CD4-positive, CD25-positive, alpha-beta regulatory T cell (primary cell): ENCODE results near the gene DCST2. TPM values are rescaled to one million over a fixed set of nuclear protein-coding genes. Genes with fewer than 3 reads are reported as not detected.

Experiments used
- ATAC-seq, 2 donors: fragments of 150-1000 bp; cut with Tn5 transposase; one replicate each; pipeline ENCODE4 v1.10.0; 2021; ENCODE audit warnings: low read depth in 2 of 2, moderate number of reproducible peaks in 2 of 2, moderate library complexity in 1 of 2
- DNase-seq, 3 donors: peaks; one replicate each; pipeline versions ENCODE4 v3.0.0 to v3.0.0-alpha.2; 2012 to 2022; ENCODE audit warnings: mixed read lengths in 1 of 3
- H3K27ac ChIP-seq: one replicate; pipeline ENCODE4 v1.7.0; 2013; ENCODE audit warnings: mild to moderate bottlenecking, low read length; ENCODE audit not compliant: insufficient read depth, poor library complexity, severe bottlenecking
- H3K27me3 ChIP-seq: one replicate; pipeline ENCODE4 v1.7.0; 2013; ENCODE audit warnings: low read length; ENCODE audit not compliant: control insufficient read depth, insufficient read depth
- H3K36me3 ChIP-seq: one replicate; pipeline ENCODE4 v1.7.0; 2013; ENCODE audit warnings: mild to moderate bottlenecking, low read length, moderate library complexity; ENCODE audit not compliant: control insufficient read depth, insufficient read depth
- H3K4me1 ChIP-seq: 2 replicates; pipeline ENCODE4 v1.7.0; 2013; ENCODE audit warnings: mild to moderate bottlenecking, low read length; ENCODE audit not compliant: insufficient read depth, control insufficient read depth, poor library complexity, severe bottlenecking
- H3K4me3 ChIP-seq: one replicate; pipeline ENCODE4 v1.7.0; 2013; ENCODE audit warnings: low read depth, mild to moderate bottlenecking, low read length, moderate library complexity
- H3K9me3 ChIP-seq, 2 experiments: 1 replicate in 1 of 2; 2 replicates in 1 of 2; pipeline ENCODE4 v1.7.0; 2013; ENCODE audit warnings: low read length in 2 of 2, mild to moderate bottlenecking in 1 of 2, moderate library complexity in 1 of 2; ENCODE audit not compliant: control insufficient read depth in 2 of 2
- H3K27ac Mint-ChIP-seq, 3 donors: one replicate each; pipeline ENCODE4 v1.8.0; 2020 to 2022; ENCODE audit warnings: mild to moderate bottlenecking in 3 of 3, mixed read lengths in 3 of 3, moderate library complexity in 2 of 3
- H3K27me3 Mint-ChIP-seq: one replicate; pipeline ENCODE4 v1.8.0; 2022; ENCODE audit warnings: mild to moderate bottlenecking, mixed read lengths
- H3K36me3 Mint-ChIP-seq: one replicate; pipeline ENCODE4 v1.8.0; 2020; ENCODE audit warnings: mixed read lengths
- H3K4me1 Mint-ChIP-seq, 4 donors: one replicate each; pipeline ENCODE4 v1.8.0; 2020 to 2022; ENCODE audit warnings: mixed read lengths in 4 of 4, mild to moderate bottlenecking in 1 of 4
- H3K4me3 Mint-ChIP-seq, 4 donors: one replicate each; pipeline ENCODE4 v1.8.0; 2020 to 2022; ENCODE audit warnings: mild to moderate bottlenecking in 4 of 4, mixed read lengths in 4 of 4, moderate library complexity in 3 of 4
- H3K9me3 Mint-ChIP-seq, 7 donors: one replicate each; pipeline ENCODE4 v1.8.0; 2020 to 2022; ENCODE audit warnings: mixed read lengths in 7 of 7, mild to moderate bottlenecking in 3 of 7, moderate library complexity in 2 of 7
- polyA plus RNA-seq, 4 donors: library from polyadenylated mRNA; unstranded; fragments of 300-500 nt; fragmentation: Illumina TruSeq; gene quantifications; one replicate each; pipeline ENCODE4 v1.2.3, GENCODE V29; 2021
- total RNA-seq: library from RNA; stranded (reverse); gene quantifications from one replicate; pipeline ENCODE4 v1.2.3, GENCODE V29; 2022

Gene DCST2
- total and polyA plus RNA-seq, 5 donors from 2014 or later, result 1.4 TPM; not detected in 4

DNA sequence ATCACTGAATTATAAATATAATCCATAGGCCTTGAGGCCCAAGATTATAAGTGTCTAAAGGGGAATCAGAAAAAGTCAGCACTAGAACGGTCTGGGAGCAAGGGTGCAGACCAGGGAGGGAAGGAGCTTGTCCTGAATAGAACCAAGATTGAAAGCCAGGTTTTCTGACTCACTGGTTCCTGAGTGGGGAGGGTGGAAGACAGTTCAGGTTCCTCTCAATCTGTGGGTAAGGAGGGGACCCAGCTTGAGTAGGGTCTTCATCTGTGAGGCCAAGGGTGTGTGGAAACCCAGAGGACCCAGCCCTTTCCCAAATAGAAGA lies 39.4 kb downstream of the DCST2 start:
- Mint-ChIP-seq H3K4me3 (peak overlapping the region in 1 of 4 donors; percentile 65), H3K36me3 (peaks cover 9% of the 10 kb centered on the region), H3K9me3 (no peaks in the 10 kb centered on the region), H3K4me1 (peaks cover 0 to 28% (median 9%) of the 10 kb centered on the region in 4 donors), H3K27me3 (no peaks in the 10 kb centered on the region), H3K27ac (no peak overlapping the region)
- no peaks in the 10 kb centered on the region for H3K27me3 ChIP-seq
- no peak overlapping the region for H3K27ac ChIP-seq
- H3K4me3 ChIP-seq, result no peak overlapping the region
- H3K36me3 ChIP-seq, result peaks cover 15% of the 10 kb centered on the region
- peaks cover 7% of the 10 kb centered on the region for H3K4me1 ChIP-seq
- no peaks in the 10 kb centered on the region for H3K9me3 ChIP-seq
- ATAC-seq (no peak), DNase-seq (no peak)

GRCh38 chr1:154993572-154994268 lies 39.9 kb downstream of the DCST2 start, which contains the start of gene LENEP:
TSS of gene LENEP (plus strand) at chr1:154993586. CDS start at chr1:154993608, 22 bp downstream.
- Histone ChIP-seq H3K4me1 (peaks cover 2% of the 10 kb centered on the region), H3K27ac (no peak within 1 kb of the TSS), H3K9me3 (no peaks in the 10 kb centered on the region), H3K4me3 (no peak within 1 kb of the TSS), H3K36me3 (peaks cover 18% of the 10 kb centered on the region), H3K27me3 (no peaks in the 10 kb centered on the region)
- Mint-ChIP-seq H3K27ac (peak within 1 kb of the TSS in 1 of 3 donors; percentile 56), H3K27me3 (no peaks in the 10 kb centered on the region), H3K9me3 (no peaks in the 10 kb centered on the region), H3K36me3 (peaks cover 9% of the 10 kb centered on the region), H3K4me3 (peak within 1 kb of the TSS in 1 of 4 donors; percentile 65), H3K4me1 (peaks cover 0 to 28% (median 8%) of the 10 kb centered on the region in 4 donors)
- ATAC-seq (no peak), DNase-seq (no peak)

- ATAC-seq, result no peak
- Histone ChIP-seq H3K36me3 (peaks cover 26% of the 10 kb centered on the region), H3K9me3 (no peaks in the 10 kb centered on the region), H3K4me1 (no peaks in the 10 kb centered on the region), H3K4me3 (no peak overlapping the region), H3K27me3 (no peaks in the 10 kb centered on the region), H3K27ac (no peak overlapping the region)
- no peaks in the 10 kb centered on the region for H3K9me3 Mint-ChIP-seq
- H3K36me3 Mint-ChIP-seq, result peaks cover 13% of the 10 kb centered on the region
- no peaks in the 10 kb centered on the region for H3K27me3 Mint-ChIP-seq
- H3K4me1 Mint-ChIP-seq, result peaks cover 0 to 30% (median 7%) of the 10 kb centered on the region in 4 donors
- no peak overlapping the region for H3K27ac Mint-ChIP-seq
- H3K4me3 Mint-ChIP-seq, result no peak overlapping the region
- no peak for DNase-seq
These were observed 40.6 kb downstream of the DCST2 start for GRCh38 chr1:154992721-154993571.

DNA sequence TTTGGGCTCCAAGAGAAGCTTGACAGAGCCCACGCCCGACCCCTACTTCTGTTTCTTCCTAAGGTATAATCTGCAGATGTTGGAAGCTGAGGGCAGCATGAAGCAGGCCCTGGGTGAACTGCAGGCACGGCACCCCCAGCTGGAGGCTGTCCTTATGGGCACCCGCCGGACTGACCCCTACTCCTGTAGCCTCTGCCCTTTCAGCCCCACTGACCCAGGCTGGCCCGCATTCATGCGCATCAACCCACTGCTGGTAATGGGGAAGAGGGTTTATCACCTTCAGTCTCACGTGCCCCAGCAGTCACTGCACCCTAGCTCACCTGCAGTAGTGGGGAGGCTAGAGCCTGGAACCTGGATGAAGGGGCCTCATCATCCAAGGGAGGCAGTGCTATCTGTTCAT lies 43.3 kb downstream of the DCST2 start:
- H3K4me3 ChIP-seq, result no peak overlapping the region
- no peak overlapping the region for H3K27ac Mint-ChIP-seq
- H3K27me3 Mint-ChIP-seq, result no peaks in the 10 kb centered on the region
- ATAC-seq (no peak), DNase-seq (no peak)
- peaks cover 30% of the 10 kb centered on the region for H3K36me3 ChIP-seq
- H3K9me3 ChIP-seq, result no peaks in the 10 kb centered on the region
- no peaks in the 10 kb centered on the region for H3K9me3 Mint-ChIP-seq
- H3K36me3 Mint-ChIP-seq, result peaks cover 13% of the 10 kb centered on the region
- peaks cover under 1% of the 10 kb centered on the region for H3K4me1 ChIP-seq
- no peaks in the 10 kb centered on the region for H3K27me3 ChIP-seq
- H3K27ac ChIP-seq, result no peak overlapping the region
- H3K4me1 Mint-ChIP-seq, result peaks cover 0 to 18% (median 7%) of the 10 kb centered on the region in 4 donors
- H3K4me3 Mint-ChIP-seq, result no peak overlapping the region

GRCh38 chr1:154989195-154989860 lies 44.3 kb downstream of the DCST2 start:
- Histone ChIP-seq H3K27ac (no peak overlapping the region), H3K27me3 (no peaks in the 10 kb centered on the region), H3K9me3 (no peaks in the 10 kb centered on the region), H3K4me3 (no peak overlapping the region), H3K36me3 (peaks cover 30% of the 10 kb centered on the region), H3K4me1 (peaks cover 10% of the 10 kb centered on the region)
- Mint-ChIP-seq H3K4me1 (peaks cover 0 to 18% (median 7%) of the 10 kb centered on the region in 4 donors), H3K27ac (peak overlapping the region in 1 of 3 donors; percentile 29), H3K9me3 (no peaks in the 10 kb centered on the region), H3K36me3 (peaks cover 13% of the 10 kb centered on the region), H3K4me3 (no peak overlapping the region), H3K27me3 (no peaks in the 10 kb centered on the region)
- DNase-seq (no peak), ATAC-seq (no peak)

GRCh38 chr1:154988058-154988954 lies 45.3 kb downstream of the DCST2 start:
- Histone ChIP-seq H3K4me1 (peaks cover 20% of the 10 kb centered on the region), H3K4me3 (no peak overlapping the region), H3K27me3 (no peaks in the 10 kb centered on the region), H3K9me3 (no peaks in the 10 kb centered on the region), H3K36me3 (peaks cover 30% of the 10 kb centered on the region), H3K27ac (no peak overlapping the region)
- no peaks in the 10 kb centered on the region for H3K27me3 Mint-ChIP-seq
- H3K9me3 Mint-ChIP-seq, result no peaks in the 10 kb centered on the region
- ATAC-seq, result no peak
- H3K27ac Mint-ChIP-seq, result no peak overlapping the region
- no peak overlapping the region for H3K4me3 Mint-ChIP-seq
- H3K4me1 Mint-ChIP-seq, result peaks cover 0 to 18% (median 10%) of the 10 kb centered on the region in 4 donors
- H3K36me3 Mint-ChIP-seq, result peaks cover 13% of the 10 kb centered on the region
- no peak for DNase-seq

GRCh38 chr1:154987326-154987725 lies 46.3 kb downstream of the DCST2 start:
- no peaks in the 10 kb centered on the region for H3K9me3 ChIP-seq
- no peak overlapping the region for H3K27ac Mint-ChIP-seq
- H3K4me3 Mint-ChIP-seq, result peak overlapping the region in 1 of 4 donors; percentile 43
- H3K27me3 ChIP-seq, result no peaks in the 10 kb centered on the region
- H3K4me1 Mint-ChIP-seq, result peaks cover 0 to 18% (median 10%) of the 10 kb centered on the region in 4 donors
- no peak overlapping the region for H3K4me3 ChIP-seq
- no peak for DNase-seq
- no peak overlapping the region for H3K27ac ChIP-seq
- no peaks in the 10 kb centered on the region for H3K9me3 Mint-ChIP-seq
- H3K4me1 ChIP-seq, result peaks cover 27% of the 10 kb centered on the region
- no peak for ATAC-seq
- H3K27me3 Mint-ChIP-seq, result no peaks in the 10 kb centered on the region
- peaks cover 30% of the 10 kb centered on the region for H3K36me3 ChIP-seq
- peaks cover 11% of the 10 kb centered on the region for H3K36me3 Mint-ChIP-seq
